OCI-LY3 (cell line): Measurements from ENCODE around the gene NAT8L.

Experiments
- EZH2phosphoT487 ChIP-seq: fragments of 200-600 bp; shearing (Covaris generic); IDR thresholded peaks from 2 replicates; pipeline ENCODE4 v1.6.1; 2018; ENCODE audit warnings: antibody characterized with exemption, mixed run types, low read depth
- TF ChIP-seq, protein P1 (sequence below): fragments of 200-600, 300-600 bp; sonication (generic); IDR thresholded peaks from 2 replicates; pipeline ENCODE4 v1.5.1; 2014; ENCODE audit warnings: antibody characterized with exemption, low read length, low read depth

DNA sequence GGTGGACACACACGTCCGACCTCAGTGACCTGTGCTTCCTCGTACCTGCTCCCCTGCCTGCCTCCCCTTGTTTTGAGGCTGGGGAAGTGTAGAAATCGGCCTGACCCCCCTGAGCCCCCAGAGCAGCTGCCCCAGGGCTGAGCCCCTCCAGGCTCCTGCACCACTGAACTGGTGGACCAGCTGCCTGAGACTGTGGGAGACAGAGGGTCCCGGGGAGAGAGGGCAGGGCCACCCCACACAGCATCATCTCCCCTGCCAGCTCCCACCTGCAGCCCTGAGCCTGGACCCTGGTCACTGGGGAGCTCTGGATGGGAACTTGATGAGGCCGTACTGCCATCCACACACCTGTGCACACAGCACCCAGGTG is 15.0 kb upstream of the NAT8L start:
- TF ChIP-seq, protein P1, sequence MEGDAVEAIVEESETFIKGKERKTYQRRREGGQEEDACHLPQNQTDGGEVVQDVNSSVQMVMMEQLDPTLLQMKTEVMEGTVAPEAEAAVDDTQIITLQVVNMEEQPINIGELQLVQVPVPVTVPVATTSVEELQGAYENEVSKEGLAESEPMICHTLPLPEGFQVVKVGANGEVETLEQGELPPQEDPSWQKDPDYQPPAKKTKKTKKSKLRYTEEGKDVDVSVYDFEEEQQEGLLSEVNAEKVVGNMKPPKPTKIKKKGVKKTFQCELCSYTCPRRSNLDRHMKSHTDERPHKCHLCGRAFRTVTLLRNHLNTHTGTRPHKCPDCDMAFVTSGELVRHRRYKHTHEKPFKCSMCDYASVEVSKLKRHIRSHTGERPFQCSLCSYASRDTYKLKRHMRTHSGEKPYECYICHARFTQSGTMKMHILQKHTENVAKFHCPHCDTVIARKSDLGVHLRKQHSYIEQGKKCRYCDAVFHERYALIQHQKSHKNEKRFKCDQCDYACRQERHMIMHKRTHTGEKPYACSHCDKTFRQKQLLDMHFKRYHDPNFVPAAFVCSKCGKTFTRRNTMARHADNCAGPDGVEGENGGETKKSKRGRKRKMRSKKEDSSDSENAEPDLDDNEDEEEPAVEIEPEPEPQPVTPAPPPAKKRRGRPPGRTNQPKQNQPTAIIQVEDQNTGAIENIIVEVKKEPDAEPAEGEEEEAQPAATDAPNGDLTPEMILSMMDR = no peak
- TF ChIP-seq EZH2phosphoT487 = no peak
